ENCODE data around the gene ADTRP.
A peak's percentile ranks its signal among the peaks of the same experiment; 100 is the strongest.
"Not testable (repeated sequence)": the region's sequence is repeated elsewhere in the genome, so short reads cannot be mapped to it uniquely, and the experiment has no call there.

The ADTRP gene

DNA sequence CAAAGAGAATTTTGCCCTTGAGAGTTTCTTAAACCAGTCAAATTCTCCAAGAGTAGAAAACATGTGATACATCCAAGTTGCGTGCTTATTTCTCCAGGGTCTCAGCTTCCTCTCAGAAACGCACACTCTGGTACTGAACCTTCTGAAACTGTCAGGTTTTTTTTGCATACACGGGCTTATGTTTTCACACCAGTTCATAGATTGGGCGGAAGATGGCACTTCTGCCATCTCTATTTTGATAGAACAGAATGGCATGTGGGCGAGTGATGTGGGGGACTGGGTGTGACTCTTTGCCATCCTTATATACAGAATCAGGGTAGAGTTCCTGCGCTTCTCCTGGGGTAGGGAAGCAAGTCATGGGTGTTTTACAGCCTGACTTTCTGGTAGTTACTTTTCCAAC, 56.4 kb downstream of the ADTRP start:
- DNase-seq = no peak

GRCh38 chr6:11718463-11718862, 60.1 kb downstream of the ADTRP start:
- no peak for DNase-seq

- DNase-seq = no peak
These were observed 60.6 kb downstream of the ADTRP start for GRCh38 chr6:11718031-11718430.

GRCh38 chr6:11714798-11715285, 63.8 kb downstream of the ADTRP start:
- no peak for DNase-seq

GRCh38 chr6:11714116-11714797, 64.3 kb downstream of the ADTRP start:
- no peak for DNase-seq

DNA sequence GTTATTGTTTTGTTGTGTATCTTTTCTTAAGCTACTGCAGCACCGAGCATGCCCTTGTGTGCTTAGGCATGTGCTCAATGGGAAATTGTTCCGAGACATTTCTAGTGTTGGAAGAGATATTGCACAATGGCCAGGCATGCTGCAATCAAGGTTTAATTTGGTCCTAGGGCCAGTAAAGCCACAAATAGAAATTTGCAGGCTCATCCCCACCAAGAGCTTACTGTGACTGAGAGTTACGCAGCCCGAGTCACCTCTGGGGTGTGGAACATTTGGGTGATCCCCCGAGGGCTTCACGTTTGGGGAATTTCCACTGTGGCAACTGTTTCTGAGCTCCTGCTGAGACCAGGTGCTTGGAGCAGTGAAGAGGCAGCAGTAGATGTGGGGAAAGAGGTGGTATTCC, 65.8 kb downstream of the ADTRP start:
- no peak for DNase-seq

DNA sequence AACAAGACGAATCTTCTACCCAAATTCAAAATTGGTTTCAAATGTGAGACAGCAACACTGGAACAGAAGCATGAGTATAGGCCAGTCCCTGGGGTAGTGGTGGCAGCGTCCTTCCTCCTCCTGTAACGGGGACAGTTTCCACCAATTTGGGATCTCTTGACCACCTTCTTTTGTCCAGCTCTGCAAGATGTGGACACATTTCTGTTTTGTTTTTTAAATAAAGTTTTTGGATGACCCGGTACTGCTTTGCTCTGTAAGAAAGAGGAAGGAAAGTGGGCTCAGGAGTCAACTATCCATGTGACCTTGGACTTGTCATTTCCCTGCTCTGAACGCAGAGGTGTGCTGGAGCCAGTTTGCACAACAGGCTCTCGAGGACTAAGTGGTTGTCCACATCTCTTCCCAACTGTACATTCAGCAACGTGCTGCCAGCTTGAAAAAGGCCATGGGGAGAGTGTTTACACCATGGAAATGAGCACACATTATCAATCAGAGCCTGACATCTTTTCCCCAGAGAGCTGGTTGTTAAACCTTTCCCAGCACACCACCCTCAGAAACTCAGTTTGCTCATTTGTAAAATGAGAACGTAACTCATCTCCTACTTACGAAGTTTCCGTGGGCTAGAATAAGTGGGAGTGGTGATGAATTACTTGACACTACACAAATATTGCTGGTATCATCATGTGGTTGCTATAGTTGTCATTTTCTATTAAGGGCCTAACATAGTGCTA, 66.5 kb downstream of the ADTRP start:
- DNase-seq = no peak

DNA sequence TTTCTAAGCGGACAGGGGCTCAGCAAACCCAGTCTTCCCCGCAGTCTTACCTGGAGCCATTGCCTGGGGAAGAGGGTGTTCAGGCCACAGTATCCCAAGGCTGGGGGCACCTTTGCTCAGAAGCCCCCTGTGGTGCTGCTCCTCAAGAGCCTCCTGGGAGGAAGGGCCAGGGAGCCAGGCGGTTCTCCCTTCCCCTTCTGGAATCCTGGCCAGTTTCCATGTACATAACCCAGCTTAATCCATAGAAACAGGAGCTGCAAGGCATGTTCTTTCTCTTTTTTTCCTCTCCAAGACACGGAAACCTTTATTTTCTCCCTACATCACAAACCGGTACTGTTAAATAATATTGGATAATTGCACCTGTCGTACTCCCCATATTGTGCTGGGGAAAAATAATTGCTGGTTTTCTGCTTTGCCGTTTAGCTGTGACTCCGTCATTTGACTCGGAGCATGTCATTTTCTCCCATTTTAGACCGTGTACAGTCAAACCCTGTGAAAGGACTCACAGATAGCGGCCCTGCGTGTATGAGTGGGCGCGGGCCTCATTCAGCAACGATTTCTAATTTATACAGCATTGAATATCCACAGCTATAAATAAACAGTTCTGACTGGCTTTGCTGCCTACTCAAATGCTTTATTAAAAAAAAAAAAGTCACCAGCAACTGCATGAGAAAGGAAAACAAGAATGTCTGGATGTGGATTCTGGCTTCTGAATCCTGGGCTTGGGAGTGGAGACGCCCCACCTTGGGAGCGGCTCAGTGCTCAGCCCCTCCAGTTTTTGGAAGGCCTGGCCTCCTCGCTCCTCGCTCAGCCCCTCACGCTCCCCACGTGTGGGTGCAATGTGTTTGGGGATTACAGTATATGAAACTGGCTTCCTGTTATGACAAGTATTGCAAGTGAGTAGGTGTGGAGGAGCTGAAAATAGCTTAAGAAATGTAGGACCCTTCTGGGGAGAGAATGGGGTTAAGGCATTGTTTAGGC, 67.3 kb downstream of the ADTRP start:
- no peak for DNase-seq

DNA sequence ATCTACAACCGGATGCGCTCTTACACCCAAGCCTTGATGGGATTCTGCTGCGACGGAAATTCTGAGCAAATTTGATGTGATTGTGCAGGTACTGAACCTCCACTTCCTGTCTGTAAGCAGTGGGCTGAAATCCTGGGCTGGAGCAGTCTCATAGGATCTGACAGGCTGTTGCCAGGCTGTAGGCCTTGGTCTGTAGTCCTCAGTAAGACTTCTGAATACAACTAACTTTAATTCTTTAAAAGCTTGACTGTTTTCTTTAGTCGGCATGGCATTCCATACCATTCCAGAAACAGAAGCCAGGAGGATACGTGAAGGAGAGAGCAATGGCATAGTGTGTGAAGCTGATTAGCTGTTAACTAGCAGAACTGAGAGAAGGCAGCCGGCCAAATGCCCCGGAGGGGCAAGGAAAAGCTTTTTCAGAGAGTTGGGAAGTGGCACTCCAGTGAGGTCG, 68.3 kb downstream of the ADTRP start:
- no peak for DNase-seq

- DNase-seq = no peak
These were observed 72.4 kb downstream of the ADTRP start for GRCh38 chr6:11706171-11706570.

GRCh38 chr6:11705483-11705882, 73.1 kb downstream of the ADTRP start:
- no peak for DNase-seq

DNA sequence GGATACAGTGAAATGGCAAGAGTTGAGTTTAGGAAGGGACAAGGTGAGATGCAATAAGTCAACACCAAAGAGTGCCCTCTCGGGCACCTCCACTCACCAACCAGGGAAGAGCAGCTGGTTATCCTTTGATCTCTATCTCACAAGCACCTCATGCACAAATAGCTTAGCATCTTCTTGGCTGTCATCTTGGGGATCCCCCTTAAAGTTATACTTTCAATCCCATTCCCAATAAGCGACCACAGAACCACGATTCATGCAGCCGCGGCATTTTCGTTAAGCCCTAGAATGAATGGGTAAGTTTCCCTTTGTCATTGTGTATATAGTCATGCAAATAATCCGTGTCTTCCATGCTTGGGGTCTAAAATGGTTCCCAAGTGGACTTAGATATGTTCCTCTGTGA, 73.5 kb downstream of the ADTRP start:
- DNase-seq = no peak

DNA sequence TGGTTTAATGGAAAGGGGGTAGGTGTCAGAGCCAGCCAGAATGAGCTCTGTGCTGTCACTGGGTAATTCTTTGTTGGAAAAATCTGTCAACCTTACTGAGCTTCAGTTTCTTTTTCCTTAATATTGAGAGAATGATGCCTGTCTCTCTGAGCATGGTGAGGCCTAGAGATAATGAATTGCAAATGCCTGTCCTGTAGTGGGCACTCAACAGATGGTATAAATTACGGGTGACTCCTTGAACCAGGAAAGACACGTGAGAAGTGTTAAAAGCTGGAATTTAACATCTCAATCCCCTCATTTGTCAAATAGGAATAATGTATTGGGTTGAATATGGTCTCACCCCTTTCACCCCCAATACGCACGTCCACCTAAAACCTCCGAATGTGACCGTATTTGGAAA, 74.9 kb downstream of the ADTRP start:
- DNase-seq = no peak

DNA sequence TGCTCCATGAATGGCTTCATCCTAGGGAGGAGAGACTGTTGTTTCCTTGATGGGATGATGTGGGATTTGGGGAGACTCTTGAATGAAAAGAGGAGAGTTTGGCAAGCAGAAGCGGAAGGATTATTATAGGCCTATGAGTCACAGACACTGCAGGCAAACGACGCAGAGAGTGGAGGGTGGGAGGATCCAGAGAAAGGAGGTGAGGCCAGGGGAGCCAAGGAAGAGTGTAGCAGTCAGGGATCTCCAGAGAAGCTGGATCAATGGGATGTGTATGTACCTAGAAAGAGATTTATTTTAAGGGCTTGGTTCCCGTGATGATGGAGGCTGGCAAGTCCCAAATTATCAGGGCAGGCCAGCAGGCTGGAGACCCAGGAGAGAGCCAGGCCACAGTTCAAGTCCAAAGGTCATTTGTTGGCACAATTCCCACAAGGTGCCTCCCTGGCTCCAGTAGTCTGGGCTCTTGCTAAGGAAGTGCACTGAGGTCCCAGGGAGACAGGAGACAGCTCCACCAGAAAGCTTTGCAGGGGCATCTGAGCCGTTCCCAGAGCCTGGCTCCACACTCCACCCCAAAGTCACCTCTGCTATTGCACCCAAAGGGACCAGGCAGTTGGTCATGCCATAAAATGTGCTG, 76.0 kb downstream of the ADTRP start:
- DNase-seq = no peak

- DNase-seq = no peak
These were observed 76.5 kb downstream of the ADTRP start for GRCh38 chr6:11702089-11702488.

- no peak for DNase-seq
These were observed 77.0 kb downstream of the ADTRP start for GRCh38 chr6:11701573-11701972.

- peak; percentile 23 for DNase-seq
These were observed 78.4 kb downstream of the ADTRP start for GRCh38 chr6:11700118-11700718.

- no peak for DNase-seq
These were observed 79.0 kb downstream of the ADTRP start for GRCh38 chr6:11699576-11699975.

- no peak for DNase-seq
These were observed 85.9 kb downstream of the ADTRP start for GRCh38 chr6:11692451-11693376.

DNA sequence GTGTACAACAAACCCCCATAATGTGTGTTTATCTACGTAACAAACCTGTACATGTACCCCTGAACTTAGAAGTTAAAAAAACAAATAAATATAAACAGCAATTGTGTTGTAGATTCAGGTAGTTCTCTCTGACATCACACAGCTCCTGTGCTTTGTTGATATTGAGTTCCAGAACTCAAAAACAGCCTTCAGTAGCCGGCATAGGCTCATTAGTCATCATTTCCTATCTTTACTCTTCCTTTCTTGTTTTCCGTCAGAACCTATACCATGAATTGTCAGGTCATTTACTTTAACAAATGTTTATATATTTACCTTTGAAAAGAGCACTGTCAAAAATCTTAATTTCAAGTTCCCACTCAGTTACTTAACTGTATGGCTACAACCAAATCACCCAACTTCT, 88.8 kb downstream of the ADTRP start:
- DNase-seq = no peak

DNA sequence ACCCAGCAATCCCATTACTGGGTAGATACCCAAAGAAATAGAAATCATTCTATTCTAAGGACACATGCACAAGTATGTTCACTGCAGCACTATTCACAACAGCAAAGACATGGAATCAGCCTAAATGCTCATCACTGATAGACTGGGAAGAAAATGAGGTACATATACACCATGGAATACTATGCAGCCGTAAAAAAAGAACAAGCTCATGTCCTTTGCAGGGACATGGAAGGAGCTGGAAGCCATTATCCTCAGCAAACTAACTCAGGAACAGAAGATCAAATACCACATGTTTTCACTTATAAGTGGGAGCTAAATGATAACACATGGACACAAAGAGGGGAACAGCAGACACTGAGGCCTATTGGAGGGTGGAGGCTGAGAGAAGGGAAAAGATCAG, 89.2 kb downstream of the ADTRP start:
- not testable (repeated sequence) for DNase-seq
